HEK293 (cell line): ENCODE measurements around the gene SYNJ2BP.

Source experiments
- CTCF ChIA-PET: fragments of 350-600 bp; formaldehyde crosslinking; extraction: SDS; loops from one replicate; lab custom pipeline; 2021; ENCODE audit warnings: antibody characterized with exemption; lab: Yijun Ruan, JAX
- POLR2A ChIA-PET: fragments of 300-600 bp; formaldehyde crosslinking; extraction: SDS; loops from one replicate; lab custom pipeline; 2020; ENCODE audit warnings: antibody characterized with exemption, inconsistent platforms; lab: Yijun Ruan, JAX
- H3K27ac ChIP-seq: fragments of 200-500 bp; sonication (Bioruptor generic); 2 replicates; pipeline ENCODE4 v1.5.1; 2014; ENCODE audit warnings: low read depth, low read length, control low read depth, inconsistent platforms; ENCODE audit errors: extremely low read depth
- H3K36me3 ChIP-seq, 2 experiments: fragments of 200-500 bp in 1 of 2; sonication (Bioruptor generic) in 1 of 2; 1 replicate in 1 of 2; 2 replicates in 1 of 2; pipeline ENCODE4 v1.5.1; 2014 to 2017; ENCODE audit warnings: inconsistent platforms in 2 of 2, low read length in 2 of 2; ENCODE audit not compliant: control insufficient read depth in 2 of 2, insufficient read depth in 1 of 2
- H3K4me1 ChIP-seq: fragments of 200-500 bp; sonication (Bioruptor generic); 2 replicates; pipeline ENCODE4 v1.5.1; 2014; ENCODE audit warnings: mild to moderate bottlenecking, low read length, inconsistent platforms; ENCODE audit not compliant: control insufficient read depth, insufficient read depth
- H3K4me3 ChIP-seq: 2 replicates; pipeline ENCODE4 v1.5.1; 2011; ENCODE audit warnings: low read depth, mild to moderate bottlenecking, control low read depth, low read length, moderate library complexity
- H3K9me3 ChIP-seq: fragments of 200-500 bp; sonication (Bioruptor generic); 2 replicates; pipeline ENCODE4 v1.5.1; 2014; ENCODE audit warnings: low read depth, low read length, inconsistent platforms; ENCODE audit not compliant: control insufficient read depth, insufficient read depth
- EGR2 ChIP-seq: fragments of 450-650 bp; formaldehyde crosslinking; IDR thresholded peaks from 2 replicates; pipeline ENCODE4 v1.5.1; 2016; ENCODE audit warnings: low read depth, missing biosample characterization, missing genetic modification characterization
- GLI4 ChIP-seq: fragments of 450-650 bp; formaldehyde crosslinking; IDR thresholded peaks from 2 replicates; pipeline ENCODE4 v1.5.1; 2016; ENCODE audit warnings: missing biosample characterization, missing genetic modification characterization
- HOXD13 ChIP-seq: sonication (generic); formaldehyde crosslinking; IDR thresholded peaks from 2 replicates; pipeline ENCODE4 v1.8.0; 2022; ENCODE audit warnings: missing genetic modification reagents, borderline replicate concordance
- IKZF3 ChIP-seq: fragments of 450-650 bp; IDR thresholded peaks from 2 replicates; pipeline ENCODE4 v1.5.0; 2018; ENCODE audit warnings: missing biosample characterization, mild to moderate bottlenecking, missing genetic modification characterization, moderate library complexity
- PRDM6 ChIP-seq: fragments of 450-650 bp; formaldehyde crosslinking; IDR thresholded peaks from 2 replicates; pipeline ENCODE4 v1.5.1; 2017; ENCODE audit warnings: missing biosample characterization, missing genetic modification characterization
- REPIN1 ChIP-seq: fragments of 450-650 bp; formaldehyde crosslinking; IDR thresholded peaks from 2 replicates; pipeline ENCODE4 v1.5.1; 2017; ENCODE audit warnings: missing biosample characterization, missing genetic modification characterization, low read depth
- ZNF121 ChIP-seq: fragments of 450-650 bp; formaldehyde crosslinking; IDR thresholded peaks from 2 replicates; pipeline ENCODE4 v1.5.1; 2016; ENCODE audit warnings: missing biosample characterization, missing genetic modification characterization
- ZNF223 ChIP-seq: fragments of 450-650 bp; formaldehyde crosslinking; IDR thresholded peaks from 2 replicates; pipeline ENCODE4 v1.5.1; 2016; ENCODE audit warnings: missing biosample characterization, missing genetic modification characterization
- ZNF239 ChIP-seq: fragments of 450-650 bp; formaldehyde crosslinking; IDR thresholded peaks from 2 replicates; pipeline ENCODE4 v1.5.1; 2016; ENCODE audit warnings: missing biosample characterization, missing genetic modification characterization
- ZNF302 ChIP-seq: fragments of 450-650 bp; formaldehyde crosslinking; IDR thresholded peaks from 2 replicates; pipeline ENCODE4 v1.5.1; 2016; ENCODE audit warnings: missing biosample characterization, missing genetic modification characterization, low read depth
- ZNF416 ChIP-seq: fragments of 450-650 bp; formaldehyde crosslinking; IDR thresholded peaks from 2 replicates; pipeline ENCODE4 v1.5.1; 2016; ENCODE audit warnings: missing biosample characterization, missing genetic modification characterization
- ZNF521 ChIP-seq: fragments of 450-650 bp; formaldehyde crosslinking; IDR thresholded peaks from 2 replicates; pipeline ENCODE4 v1.5.1; 2017; ENCODE audit warnings: missing biosample characterization, mild to moderate bottlenecking, missing genetic modification characterization
- ZNF670 ChIP-seq: fragments of 450-650 bp; formaldehyde crosslinking; IDR thresholded peaks from 2 replicates; pipeline ENCODE4 v1.5.1; 2016; ENCODE audit warnings: missing biosample characterization, missing genetic modification characterization, low read depth
- ZNF776 ChIP-seq: fragments of 450-650 bp; formaldehyde crosslinking; IDR thresholded peaks from 2 replicates; pipeline ENCODE4 v1.5.0; 2017; ENCODE audit warnings: missing biosample characterization, missing genetic modification characterization, borderline replicate concordance
- ZNF785 ChIP-seq: fragments of 450-650 bp; formaldehyde crosslinking; IDR thresholded peaks from 2 replicates; pipeline ENCODE4 v1.5.1; 2016; ENCODE audit warnings: missing biosample characterization, missing genetic modification characterization
- ZNF830 ChIP-seq: fragments of 450-650 bp; IDR thresholded peaks from 2 replicates; pipeline ENCODE4 v1.5.0; 2018; ENCODE audit warnings: missing biosample characterization, missing genetic modification characterization, low read depth, mild to moderate bottlenecking, moderate library complexity
- TF ChIP-seq, protein P1 (sequence below): fragments of 450-650 bp; formaldehyde crosslinking; IDR thresholded peaks from 2 replicates; pipeline ENCODE4 v1.5.1; 2016; ENCODE audit warnings: missing biosample characterization, missing genetic modification characterization
- TF ChIP-seq, protein P2 (sequence below): fragments of 450-650 bp; formaldehyde crosslinking; IDR thresholded peaks from 2 replicates; pipeline ENCODE4 v1.5.1; 2016; ENCODE audit warnings: missing biosample characterization, missing genetic modification characterization
- TF ChIP-seq, protein P3 (sequence below): fragments of 450-650 bp; formaldehyde crosslinking; IDR thresholded peaks from 2 replicates; pipeline ENCODE4 v1.5.1; 2016; ENCODE audit warnings: missing biosample characterization, missing genetic modification characterization, borderline replicate concordance
- TF ChIP-seq, protein P4 (sequence below): fragments of 450-650 bp; formaldehyde crosslinking; IDR thresholded peaks from 2 replicates; pipeline ENCODE4 v1.5.1; 2016; ENCODE audit warnings: missing biosample characterization, missing genetic modification characterization
- TF ChIP-seq, protein P5 (sequence below): fragments of 450-650 bp; formaldehyde crosslinking; IDR thresholded peaks from 2 replicates; pipeline ENCODE4 v1.5.1; 2016; ENCODE audit warnings: missing biosample characterization, missing genetic modification characterization
- TF ChIP-seq, protein P6 (sequence below): fragments of 450-650 bp; formaldehyde crosslinking; IDR thresholded peaks from 2 replicates; pipeline ENCODE4 v1.5.1; 2016; ENCODE audit warnings: missing biosample characterization, missing genetic modification characterization, low read depth

Gene SYNJ2BP, protein sequence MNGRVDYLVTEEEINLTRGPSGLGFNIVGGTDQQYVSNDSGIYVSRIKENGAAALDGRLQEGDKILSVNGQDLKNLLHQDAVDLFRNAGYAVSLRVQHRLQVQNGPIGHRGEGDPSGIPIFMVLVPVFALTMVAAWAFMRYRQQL

GRCh38 chr14:70416725-70417349 lies at the start of gene SYNJ2BP:
Gene SYNJ2BP, minus strand, starts transcription at chr14:70417090. Its CDS starts 127 bp downstream, at chr14:70416963.
- ChIA-PET POLR2A (interaction anchor here (1.1 kb wide), 1 partner anchor 58 kb away, joined by 4 read pairs; no protein-coding TSS in a partner anchor), CTCF (no interaction called here)
- peak within 1 kb of the TSS; percentile 64; the same call in 1 of the 2 replicates for H3K27ac ChIP-seq
- TF ChIP-seq, protein P1, sequence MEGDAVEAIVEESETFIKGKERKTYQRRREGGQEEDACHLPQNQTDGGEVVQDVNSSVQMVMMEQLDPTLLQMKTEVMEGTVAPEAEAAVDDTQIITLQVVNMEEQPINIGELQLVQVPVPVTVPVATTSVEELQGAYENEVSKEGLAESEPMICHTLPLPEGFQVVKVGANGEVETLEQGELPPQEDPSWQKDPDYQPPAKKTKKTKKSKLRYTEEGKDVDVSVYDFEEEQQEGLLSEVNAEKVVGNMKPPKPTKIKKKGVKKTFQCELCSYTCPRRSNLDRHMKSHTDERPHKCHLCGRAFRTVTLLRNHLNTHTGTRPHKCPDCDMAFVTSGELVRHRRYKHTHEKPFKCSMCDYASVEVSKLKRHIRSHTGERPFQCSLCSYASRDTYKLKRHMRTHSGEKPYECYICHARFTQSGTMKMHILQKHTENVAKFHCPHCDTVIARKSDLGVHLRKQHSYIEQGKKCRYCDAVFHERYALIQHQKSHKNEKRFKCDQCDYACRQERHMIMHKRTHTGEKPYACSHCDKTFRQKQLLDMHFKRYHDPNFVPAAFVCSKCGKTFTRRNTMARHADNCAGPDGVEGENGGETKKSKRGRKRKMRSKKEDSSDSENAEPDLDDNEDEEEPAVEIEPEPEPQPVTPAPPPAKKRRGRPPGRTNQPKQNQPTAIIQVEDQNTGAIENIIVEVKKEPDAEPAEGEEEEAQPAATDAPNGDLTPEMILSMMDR (tag by site-specific recombination) = no peak
- TF ChIP-seq ZNF416 (tag by site-specific recombination) = no peak
- no peak for TF ChIP-seq ZNF223 (tag by site-specific recombination)
- TF ChIP-seq ZNF785 (tag by site-specific recombination) = no peak
- peak; percentile 81 for TF ChIP-seq IKZF3 (tag by site-specific recombination)
- TF ChIP-seq ZNF521 (tag by site-specific recombination) = no peak
- TF ChIP-seq, protein P2, sequence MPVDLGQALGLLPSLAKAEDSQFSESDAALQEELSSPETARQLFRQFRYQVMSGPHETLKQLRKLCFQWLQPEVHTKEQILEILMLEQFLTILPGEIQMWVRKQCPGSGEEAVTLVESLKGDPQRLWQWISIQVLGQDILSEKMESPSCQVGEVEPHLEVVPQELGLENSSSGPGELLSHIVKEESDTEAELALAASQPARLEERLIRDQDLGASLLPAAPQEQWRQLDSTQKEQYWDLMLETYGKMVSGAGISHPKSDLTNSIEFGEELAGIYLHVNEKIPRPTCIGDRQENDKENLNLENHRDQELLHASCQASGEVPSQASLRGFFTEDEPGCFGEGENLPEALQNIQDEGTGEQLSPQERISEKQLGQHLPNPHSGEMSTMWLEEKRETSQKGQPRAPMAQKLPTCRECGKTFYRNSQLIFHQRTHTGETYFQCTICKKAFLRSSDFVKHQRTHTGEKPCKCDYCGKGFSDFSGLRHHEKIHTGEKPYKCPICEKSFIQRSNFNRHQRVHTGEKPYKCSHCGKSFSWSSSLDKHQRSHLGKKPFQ (tag by site-specific recombination) = no peak
- TF ChIP-seq, protein P3, sequence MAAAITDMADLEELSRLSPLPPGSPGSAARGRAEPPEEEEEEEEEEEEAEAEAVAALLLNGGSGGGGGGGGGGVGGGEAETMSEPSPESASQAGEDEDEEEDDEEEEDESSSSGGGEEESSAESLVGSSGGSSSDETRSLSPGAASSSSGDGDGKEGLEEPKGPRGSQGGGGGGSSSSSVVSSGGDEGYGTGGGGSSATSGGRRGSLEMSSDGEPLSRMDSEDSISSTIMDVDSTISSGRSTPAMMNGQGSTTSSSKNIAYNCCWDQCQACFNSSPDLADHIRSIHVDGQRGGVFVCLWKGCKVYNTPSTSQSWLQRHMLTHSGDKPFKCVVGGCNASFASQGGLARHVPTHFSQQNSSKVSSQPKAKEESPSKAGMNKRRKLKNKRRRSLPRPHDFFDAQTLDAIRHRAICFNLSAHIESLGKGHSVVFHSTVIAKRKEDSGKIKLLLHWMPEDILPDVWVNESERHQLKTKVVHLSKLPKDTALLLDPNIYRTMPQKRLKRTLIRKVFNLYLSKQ = no peak
- no peak for TF ChIP-seq ZNF830 (tag by site-specific recombination)
- no peak for TF ChIP-seq ZNF239
- no peak for TF ChIP-seq REPIN1 (tag by site-specific recombination)
- TF ChIP-seq EGR2 (tag by site-specific recombination) = no peak
- TF ChIP-seq ZNF670 = no peak
- TF ChIP-seq, protein P4, sequence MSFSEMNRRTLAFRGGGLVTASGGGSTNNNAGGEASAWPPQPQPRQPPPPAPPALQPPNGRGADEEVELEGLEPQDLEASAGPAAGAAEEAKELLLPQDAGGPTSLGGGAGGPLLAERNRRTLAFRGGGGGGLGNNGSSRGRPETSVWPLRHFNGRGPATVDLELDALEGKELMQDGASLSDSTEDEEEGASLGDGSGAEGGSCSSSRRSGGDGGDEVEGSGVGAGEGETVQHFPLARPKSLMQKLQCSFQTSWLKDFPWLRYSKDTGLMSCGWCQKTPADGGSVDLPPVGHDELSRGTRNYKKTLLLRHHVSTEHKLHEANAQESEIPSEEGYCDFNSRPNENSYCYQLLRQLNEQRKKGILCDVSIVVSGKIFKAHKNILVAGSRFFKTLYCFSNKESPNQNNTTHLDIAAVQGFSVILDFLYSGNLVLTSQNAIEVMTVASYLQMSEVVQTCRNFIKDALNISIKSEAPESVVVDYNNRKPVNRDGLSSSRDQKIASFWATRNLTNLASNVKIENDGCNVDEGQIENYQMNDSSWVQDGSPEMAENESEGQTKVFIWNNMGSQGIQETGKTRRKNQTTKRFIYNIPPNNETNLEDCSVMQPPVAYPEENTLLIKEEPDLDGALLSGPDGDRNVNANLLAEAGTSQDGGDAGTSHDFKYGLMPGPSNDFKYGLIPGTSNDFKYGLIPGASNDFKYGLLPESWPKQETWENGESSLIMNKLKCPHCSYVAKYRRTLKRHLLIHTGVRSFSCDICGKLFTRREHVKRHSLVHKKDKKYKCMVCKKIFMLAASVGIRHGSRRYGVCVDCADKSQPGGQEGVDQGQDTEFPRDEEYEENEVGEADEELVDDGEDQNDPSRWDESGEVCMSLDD = no peak
- no peak for TF ChIP-seq HOXD13 (CRISPR knock-in tag)
- TF ChIP-seq ZNF776 (tag by site-specific recombination) = no peak
- TF ChIP-seq ZNF121 = no peak
- TF ChIP-seq GLI4 = no peak
- TF ChIP-seq, protein P5, sequence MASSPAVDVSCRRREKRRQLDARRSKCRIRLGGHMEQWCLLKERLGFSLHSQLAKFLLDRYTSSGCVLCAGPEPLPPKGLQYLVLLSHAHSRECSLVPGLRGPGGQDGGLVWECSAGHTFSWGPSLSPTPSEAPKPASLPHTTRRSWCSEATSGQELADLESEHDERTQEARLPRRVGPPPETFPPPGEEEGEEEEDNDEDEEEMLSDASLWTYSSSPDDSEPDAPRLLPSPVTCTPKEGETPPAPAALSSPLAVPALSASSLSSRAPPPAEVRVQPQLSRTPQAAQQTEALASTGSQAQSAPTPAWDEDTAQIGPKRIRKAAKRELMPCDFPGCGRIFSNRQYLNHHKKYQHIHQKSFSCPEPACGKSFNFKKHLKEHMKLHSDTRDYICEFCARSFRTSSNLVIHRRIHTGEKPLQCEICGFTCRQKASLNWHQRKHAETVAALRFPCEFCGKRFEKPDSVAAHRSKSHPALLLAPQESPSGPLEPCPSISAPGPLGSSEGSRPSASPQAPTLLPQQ (tag by site-specific recombination) = 0 out of 2 replicates have a peak, but pooled peaks have one; percentile 17
- no peak for TF ChIP-seq PRDM6 (tag by site-specific recombination)
- no peak for TF ChIP-seq ZNF302
- TF ChIP-seq, protein P6, sequence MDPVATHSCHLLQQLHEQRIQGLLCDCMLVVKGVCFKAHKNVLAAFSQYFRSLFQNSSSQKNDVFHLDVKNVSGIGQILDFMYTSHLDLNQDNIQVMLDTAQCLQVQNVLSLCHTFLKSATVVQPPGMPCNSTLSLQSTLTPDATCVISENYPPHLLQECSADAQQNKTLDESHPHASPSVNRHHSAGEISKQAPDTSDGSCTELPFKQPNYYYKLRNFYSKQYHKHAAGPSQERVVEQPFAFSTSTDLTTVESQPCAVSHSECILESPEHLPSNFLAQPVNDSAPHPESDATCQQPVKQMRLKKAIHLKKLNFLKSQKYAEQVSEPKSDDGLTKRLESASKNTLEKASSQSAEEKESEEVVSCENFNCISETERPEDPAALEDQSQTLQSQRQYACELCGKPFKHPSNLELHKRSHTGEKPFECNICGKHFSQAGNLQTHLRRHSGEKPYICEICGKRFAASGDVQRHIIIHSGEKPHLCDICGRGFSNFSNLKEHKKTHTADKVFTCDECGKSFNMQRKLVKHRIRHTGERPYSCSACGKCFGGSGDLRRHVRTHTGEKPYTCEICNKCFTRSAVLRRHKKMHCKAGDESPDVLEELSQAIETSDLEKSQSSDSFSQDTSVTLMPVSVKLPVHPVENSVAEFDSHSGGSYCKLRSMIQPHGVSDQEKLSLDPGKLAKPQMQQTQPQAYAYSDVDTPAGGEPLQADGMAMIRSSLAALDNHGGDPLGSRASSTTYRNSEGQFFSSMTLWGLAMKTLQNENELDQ (tag by site-specific recombination) = no peak

More at GRCh38 chr14:70416725-70417349, at the start of gene SYNJ2BP:
- peaks cover 3 to 19% of the 10 kb centered on the region in 2 experiments; a peak in 2 of 3 replicates for H3K36me3 ChIP-seq
- H3K9me3 ChIP-seq = no peaks in the 10 kb centered on the region
- H3K4me1 ChIP-seq = peaks cover 5% of the 10 kb centered on the region
- H3K4me3 ChIP-seq = peak within 1 kb of the TSS; percentile 80
